ENCODE results near the gene AKR1C3.
"Not testable (repeated sequence)": the region's sequence is repeated elsewhere in the genome, so short reads cannot be mapped to it uniquely, and the experiment has no call there.

Gene AKR1C3

GRCh38 chr10:5094265-5095205 is at the start of gene AKR1C3:
Gene AKR1C3 (plus strand): TSS chr10:5094414. CDS start chr10:5094445, 31 bp downstream.
- no peak for DNase-seq

DNA sequence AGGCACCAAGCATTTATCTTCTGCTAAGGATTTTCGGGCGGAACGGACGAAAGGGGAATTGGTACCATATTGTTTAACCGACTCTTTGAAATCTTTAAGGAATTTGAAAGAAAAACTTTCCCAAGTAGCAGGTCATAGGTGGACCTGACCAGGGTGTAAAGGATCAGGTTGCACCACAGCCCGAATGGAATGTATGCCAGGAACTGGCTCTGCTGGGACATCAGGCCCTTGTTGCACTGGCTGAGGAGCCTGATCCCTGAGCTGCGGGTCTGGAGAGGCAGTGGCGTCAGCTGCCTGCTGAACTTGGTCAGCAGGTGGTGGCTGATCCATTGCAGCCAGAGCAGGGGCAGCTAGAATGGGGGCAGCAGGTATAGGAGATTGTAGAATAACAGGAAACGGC is 49.1 kb upstream of the AKR1C3 start:
- no peak for DNase-seq

GRCh38 chr10:5046410-5046809 is 47.8 kb upstream of the AKR1C3 start:
- no peak for DNase-seq

- not testable (repeated sequence) for DNase-seq
Observed at GRCh38 chr10:5047055-5047454, 47.2 kb upstream of the AKR1C3 start.

DNA sequence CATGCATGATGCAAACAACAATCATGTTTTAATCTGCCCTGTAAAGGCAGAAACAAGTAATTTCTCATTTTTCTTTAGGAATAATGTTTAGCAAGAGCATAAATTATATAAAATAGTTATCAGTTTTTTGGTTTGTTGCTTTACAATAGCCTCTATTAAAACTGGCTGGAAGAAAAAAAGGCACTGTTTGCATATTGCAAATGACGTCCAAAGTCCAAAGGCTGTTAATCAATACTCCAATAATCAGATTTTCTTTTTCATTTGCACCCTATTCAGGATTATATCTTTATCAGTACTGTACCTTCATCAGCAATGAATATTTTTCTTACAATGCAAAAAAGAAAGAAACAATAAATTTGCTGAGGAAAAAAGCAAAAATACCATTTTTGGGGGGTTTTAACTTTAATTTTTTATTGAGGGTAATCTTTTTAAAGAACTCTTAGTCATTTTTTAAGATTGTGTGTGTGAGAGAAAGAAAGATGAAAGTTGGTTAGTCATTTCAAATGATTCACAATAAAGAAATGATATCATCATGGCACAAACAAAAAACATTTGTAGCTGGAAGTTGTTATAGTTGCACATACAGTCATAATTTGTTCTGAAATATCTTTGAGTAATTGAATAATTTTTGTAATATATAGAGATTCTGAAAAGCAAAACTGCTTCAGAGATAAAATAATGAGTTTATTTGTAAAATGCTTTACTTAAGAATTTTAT is 46.1 kb upstream of the AKR1C3 start:
- no peak for DNase-seq

GRCh38 chr10:5052951-5053500 is 41.2 kb upstream of the AKR1C3 start:
- not testable (repeated sequence) for DNase-seq

DNA sequence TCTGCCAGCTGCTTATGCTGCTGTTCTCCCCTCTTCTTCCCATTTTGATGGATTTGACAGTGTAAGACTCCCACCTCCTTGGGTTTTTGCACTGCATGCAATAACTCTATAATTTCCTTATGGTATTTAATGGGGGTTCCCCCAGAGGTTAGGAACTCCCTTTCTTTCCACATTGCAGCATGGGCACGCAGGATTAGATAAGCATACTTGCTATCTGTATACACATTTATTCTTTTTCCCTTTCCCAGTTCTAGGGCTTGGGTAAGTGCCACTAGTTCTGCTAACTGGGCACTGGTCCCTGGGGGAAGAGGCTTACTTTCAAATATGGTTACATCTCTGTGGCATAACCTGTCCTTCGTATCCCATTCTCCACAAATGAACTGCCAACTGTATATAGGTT is 39.4 kb upstream of the AKR1C3 start:
- DNase-seq: not testable (repeated sequence)

GRCh38 chr10:5059267-5059666 is 34.9 kb upstream of the AKR1C3 start:
- not testable (repeated sequence) for DNase-seq

GRCh38 chr10:5060791-5061190 is 33.4 kb upstream of the AKR1C3 start:
- DNase-seq: not testable (repeated sequence)

DNA sequence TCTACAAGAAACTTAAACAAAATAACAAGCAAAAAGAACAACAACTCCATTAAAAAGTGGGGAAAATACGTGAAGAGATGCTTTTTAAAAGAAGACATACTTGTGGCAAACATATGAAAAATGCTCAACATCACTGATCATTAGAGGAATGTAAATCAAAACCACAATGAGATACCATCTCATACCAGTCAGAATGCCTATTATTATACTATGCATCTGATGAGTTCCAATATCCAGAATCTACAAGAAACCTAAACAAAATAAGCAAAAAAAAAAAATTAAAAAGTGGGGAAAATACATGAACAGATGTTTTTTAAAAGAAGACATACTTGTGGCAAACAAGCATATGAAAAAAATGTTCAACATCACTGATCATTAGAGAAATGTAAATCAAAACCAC is 29.6 kb upstream of the AKR1C3 start:
- DNase-seq: no peak

DNA sequence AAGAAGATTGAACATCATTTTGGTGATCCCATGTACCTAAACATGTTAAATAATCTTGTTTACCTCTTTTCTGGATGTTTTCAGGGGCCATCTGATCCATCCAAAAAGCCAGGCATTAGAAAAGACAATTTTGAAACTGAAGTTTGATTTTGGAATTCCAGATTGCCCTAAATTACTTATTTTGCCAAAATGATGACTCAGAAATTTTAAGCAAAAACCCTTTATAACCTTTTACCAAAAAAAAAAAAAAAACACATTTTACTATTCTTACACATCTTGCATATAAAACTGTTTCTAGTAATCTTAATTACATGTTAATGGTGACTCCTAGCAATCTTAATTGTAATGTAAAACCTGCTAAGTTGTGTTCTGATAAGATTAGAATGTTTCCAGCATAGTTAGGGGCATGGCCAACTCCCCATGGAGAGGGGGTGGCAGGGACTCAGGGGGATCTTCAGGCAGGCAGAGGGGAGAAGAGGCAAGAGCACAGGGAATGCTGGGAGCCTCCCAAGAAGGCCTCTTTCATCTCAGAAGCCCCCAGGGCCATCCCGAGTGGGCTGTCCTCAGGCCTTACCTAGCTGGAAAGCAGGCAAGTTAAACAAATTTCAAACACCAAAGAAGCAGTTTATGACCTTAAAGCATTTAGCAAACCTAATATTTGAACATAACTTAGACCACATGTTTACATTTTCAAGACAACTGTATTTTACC is 25.8 kb upstream of the AKR1C3 start:
- DNase-seq: no peak

DNA sequence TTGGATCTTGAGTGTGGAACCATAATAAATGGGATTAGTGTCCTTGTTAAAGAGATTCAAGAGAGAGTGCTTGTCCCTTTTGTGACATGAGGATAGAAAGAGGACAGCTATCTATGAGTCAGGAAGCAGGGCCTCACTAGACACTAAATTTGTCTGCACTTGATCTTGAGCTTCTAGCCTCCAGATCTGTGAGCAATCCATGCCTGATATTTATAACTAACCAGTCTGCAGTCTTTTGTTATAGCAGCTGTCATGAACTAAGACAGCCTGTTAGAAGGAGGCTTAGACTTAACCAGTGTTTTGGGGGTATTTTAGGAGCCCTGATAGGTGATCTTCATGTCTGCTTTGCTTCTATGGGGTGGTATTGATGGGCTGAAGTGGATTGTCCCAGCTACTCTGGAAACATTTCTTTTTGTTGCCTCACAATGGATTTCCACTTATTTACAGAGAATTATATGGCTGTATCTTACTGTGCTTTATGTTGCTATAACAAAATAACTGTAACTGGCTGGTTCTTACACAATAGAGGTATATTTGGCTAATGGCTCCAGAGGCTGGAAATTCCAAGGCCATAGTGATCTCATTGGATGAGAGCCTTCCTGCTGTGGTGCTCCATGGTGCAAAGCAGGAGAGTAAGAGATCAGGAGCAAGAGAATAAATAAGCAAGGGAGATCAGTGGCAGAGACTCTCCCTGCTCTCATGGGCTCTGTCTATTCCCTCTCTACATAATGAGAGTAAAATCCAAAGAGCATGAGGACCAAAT is 23.4 kb upstream of the AKR1C3 start:
- DNase-seq: no peak

GRCh38 chr10:5071411-5072198 is 22.6 kb upstream of the AKR1C3 start:
- DNase-seq: peak; percentile 2

GRCh38 chr10:5073659-5074058 is 20.6 kb upstream of the AKR1C3 start:
- no peak for DNase-seq

- DNase-seq: no peak
Observed at GRCh38 chr10:5076615-5077014, 17.6 kb upstream of the AKR1C3 start.

DNA sequence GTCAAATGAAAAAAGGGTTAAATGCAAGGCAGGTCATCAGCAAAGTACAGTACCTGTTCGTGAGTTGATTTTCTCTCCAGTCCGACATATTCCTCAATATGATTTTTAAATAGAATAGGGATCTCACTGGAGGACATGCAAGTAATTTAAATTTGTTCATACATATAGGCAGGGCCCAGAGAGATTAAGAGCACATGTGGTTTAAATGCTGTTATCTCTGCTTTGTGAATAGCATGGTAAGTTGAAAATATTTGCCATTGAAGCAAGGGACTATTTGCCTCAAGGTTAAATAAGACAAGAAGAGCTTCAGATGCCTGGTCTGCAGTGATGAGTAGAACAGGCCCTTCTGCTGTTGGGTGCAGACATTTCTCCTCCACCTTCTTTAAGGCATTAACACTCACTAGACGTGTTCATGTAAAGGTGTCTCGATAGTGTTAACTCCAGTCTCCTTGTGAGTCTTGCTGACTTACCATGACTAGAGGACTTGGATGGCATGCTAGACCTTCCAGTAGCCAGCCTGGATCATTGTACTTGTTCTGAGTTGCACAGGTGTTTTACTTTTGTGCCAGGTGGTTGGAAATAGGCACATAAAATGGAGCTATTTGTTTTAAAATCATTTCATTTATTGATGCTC is 15.6 kb upstream of the AKR1C3 start:
- no peak for DNase-seq

DNA sequence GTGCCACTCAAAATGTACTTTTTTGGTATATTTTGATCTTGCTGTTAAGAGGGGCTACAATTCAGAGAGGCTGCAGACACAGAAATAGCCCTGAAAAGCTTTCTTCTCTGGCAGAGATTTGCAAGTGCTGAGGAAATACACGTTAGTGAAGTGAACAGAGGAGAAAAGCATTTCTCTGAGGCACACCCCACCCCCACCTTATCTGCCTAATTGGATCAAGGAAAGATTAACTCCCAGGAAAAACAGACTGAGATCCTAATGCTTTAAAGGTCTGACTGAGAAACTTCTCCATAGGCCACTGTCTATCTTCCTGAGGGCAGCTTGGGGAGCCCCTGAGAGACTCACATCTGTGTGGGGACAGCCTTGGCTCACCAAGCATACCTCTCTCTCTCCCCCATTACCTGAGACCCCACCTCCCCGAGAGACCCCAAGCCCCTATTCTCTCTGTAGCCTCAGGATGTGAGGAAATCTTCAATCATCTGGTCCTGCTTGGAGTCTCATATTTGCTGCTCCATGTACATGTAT is 14.8 kb upstream of the AKR1C3 start:
- DNase-seq: no peak

DNA sequence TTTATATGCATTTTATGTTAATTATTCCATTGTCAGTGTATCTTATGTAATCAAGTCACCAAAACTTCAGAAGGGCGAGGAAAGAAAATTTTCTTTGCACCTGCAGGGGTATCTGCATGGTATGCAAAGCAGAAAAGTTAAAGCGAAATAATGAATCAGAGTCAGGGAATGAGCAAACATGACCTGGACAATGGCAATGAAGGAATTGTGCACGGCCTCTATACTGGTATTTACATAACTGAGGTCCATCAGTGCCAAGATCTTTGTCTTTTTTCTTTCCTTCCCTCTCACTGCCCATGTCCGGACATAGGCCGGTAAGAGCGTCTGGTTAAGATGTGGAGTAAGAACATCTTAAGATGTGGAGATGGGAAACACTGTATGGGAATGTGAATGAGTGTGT is 14.4 kb upstream of the AKR1C3 start:
- DNase-seq: no peak

DNA sequence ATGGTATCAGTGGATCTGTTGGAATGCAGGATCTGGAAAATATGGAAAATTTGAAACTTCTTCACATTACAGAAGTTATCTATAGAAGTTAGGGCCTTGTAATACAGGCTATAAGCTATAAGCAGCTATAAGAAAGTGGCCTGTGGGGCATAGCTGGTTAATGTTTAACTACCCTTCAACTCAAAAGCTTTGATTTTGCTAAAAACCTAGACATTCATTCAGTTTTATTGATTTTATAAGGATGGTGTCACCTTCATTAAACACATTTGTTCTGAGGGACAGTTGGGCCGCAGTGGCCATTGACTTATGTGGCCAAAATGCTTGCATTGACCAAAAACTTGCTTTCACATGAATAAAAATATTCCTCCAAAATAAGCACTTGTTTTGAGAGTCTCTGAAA is 13.1 kb upstream of the AKR1C3 start:
- no peak for DNase-seq

- DNase-seq: no peak
Observed at GRCh38 chr10:5088703-5089261, 5.4 kb upstream of the AKR1C3 start.

Measured in NCI-H345 (cell line).